ENCODE measurements around the gene TXNL4B.

- no peak for TF ChIP-seq CTCF (conservative IDR thresholded peaks at IDR 0.05)
- no peak for TF ChIP-seq EZH2 (IDR thresholded peaks at IDR 0.05; ENCODE audit: low read depth)
These were observed at the start of gene TXNL4B, which contains the start of gene DHX38 for GRCh38 chr16:72093448-72094265.

All from PC-9 (cell line).